ENCODE data around the gene PXMP2. TPM values are rescaled to one million over a fixed set of nuclear protein-coding genes. Genes with fewer than 3 reads are reported as not detected.
"Not testable (repeated sequence)": the region's sequence is repeated elsewhere in the genome, so short reads cannot be mapped to it uniquely, and the experiment has no call there.

PXMP2 gene
- total RNA-seq, 1 experiment from 2014 or later, result 86.7 TPM

DNA sequence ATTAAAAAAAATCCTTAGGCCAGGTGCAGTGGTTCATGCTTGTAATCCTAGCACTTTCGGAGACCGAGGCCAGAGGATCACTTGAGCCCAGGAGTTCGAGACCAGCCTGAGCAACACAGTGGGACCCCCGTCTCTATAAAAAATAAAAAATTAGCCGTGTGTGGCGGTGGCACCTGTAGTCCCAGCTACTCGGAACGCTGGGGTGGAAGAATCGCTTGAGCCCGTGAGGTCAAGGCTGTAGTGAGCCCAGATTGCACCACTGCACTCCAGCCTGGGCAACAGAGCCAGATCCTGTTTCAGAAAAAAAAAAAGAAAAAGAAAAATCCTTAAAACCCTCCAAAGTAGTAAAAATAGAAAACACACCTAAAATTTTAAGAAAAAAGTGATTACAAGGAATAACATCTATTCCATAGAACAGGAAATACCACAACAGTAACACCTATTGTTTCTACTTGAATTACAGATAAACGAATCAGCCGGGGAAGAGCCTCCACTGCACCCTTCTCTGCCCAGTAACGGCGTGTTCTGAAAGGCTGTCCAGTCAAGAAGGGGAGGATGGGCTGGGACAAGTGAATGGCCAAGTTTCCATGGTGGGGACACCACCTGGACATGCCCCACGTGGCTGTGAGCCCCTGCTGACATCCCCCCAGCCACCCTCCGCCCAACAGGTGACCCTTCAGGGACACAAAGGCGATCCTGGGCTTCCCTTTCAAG, 18.1 kb upstream of the PXMP2 start:
- Histone ChIP-seq H3K4me3 (no peak overlapping the region), H3K36me3 (peaks cover 81% of the 10 kb centered on the region), H3K9me3 (replicated peaks) (no peaks in the 10 kb centered on the region), H3K27me3 (no peaks in the 10 kb centered on the region), H3K4me1 (no peaks in the 10 kb centered on the region), H3K27ac (no peak overlapping the region)
- DNase-seq, result no peak

DNA sequence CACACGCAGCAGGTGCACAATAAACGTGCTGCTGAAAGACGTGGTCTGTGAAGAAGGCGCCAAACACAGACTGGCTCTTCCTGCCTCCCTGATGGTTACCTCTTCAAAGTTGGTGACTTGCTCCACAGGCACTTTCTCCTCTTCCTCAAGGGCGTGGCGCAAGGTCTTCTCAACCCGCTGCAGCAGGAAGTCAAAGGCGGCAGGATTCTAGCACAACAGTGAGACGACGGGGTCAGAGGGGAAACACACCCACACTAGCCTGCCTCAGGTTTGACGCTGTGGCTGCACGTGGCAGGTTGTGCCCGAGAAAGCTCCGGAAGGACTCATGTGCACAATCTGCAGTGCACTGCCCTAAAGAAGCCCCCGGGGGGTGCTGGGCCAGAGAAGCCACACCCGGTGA, 15.3 kb upstream of the PXMP2 start:
- Histone ChIP-seq H3K9me3 (replicated peaks) (no peaks in the 10 kb centered on the region), H3K36me3 (peaks cover 79% of the 10 kb centered on the region), H3K4me1 (no peaks in the 10 kb centered on the region), H3K27me3 (no peaks in the 10 kb centered on the region), H3K4me3 (no peak overlapping the region), H3K27ac (no peak overlapping the region)
- no peak for DNase-seq

DNA sequence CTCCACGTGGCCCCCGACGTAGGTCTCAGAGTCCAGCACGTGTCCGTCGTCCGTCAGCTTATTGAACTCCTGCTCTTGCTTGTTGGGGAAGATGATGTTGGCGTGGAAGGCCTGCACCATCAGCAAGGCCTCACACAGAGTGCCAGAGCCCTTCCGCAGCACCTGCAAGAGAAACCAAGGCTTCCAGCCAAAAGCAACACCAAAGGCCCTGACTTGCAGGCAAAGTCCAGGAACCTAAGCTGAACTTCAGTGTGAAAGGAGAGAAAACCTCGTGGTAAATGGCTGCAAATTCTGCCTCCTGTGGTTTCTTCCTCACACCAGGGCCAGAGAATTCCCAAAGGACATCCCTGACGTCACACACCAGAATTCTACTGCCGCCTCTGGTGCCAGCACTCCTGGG, 14.7 kb upstream of the PXMP2 start:
- H3K36me3 ChIP-seq, result peaks cover 79% of the 10 kb centered on the region
- no peak overlapping the region for H3K27ac ChIP-seq
- no peaks in the 10 kb centered on the region for H3K9me3 ChIP-seq (replicated peaks)
- DNase-seq, result no peak
- no peak overlapping the region for H3K4me3 ChIP-seq
- no peaks in the 10 kb centered on the region for H3K27me3 ChIP-seq
- no peaks in the 10 kb centered on the region for H3K4me1 ChIP-seq

DNA sequence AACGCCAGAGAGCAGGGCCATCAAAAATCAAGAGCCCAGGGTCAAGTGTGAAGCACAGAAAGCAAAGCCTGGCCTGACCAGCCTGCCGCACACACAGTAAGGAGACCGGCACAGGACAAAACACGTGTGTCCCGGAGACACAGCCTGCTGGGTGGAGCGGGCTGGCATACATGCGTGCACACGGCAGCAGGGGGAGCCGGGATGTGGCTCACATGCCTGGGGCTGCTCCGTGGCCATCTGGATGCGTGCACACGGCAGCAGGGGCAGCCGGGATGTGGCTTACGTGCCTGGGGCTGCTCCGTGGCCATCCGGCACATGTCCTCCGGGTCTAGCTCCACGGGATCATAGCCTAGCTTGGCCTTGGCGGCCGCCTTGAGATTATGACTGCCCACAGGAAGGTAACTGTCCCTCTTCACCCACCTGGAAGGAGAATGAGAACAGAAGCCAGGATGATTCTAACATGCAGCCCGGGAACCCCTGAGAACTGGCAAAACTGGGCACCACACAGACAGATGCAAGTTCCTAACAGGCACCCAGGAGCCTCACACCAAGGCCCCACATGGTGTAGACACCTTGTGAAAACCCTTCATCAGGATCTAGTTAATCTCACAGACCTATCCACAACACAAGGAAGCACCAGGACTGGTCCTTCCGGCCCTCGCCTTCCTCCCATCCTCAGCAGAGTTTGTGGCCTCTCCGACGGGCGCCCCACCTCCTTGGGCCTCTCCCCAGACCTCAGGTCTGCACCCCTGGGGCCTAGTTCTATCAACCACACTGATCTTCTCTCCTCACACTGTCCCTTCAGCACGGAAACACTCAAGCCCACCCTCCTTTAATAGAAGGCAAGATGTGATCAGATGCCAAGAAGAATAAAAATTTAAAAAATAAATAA, 13.9 kb upstream of the PXMP2 start:
- Histone ChIP-seq H3K27me3 (no peaks in the 10 kb centered on the region), H3K4me3 (no peak overlapping the region), H3K27ac (no peak overlapping the region), H3K36me3 (peaks cover 80% of the 10 kb centered on the region), H3K4me1 (no peaks in the 10 kb centered on the region), H3K9me3 (replicated peaks) (no peaks in the 10 kb centered on the region)
- DNase-seq, result no peak

DNA sequence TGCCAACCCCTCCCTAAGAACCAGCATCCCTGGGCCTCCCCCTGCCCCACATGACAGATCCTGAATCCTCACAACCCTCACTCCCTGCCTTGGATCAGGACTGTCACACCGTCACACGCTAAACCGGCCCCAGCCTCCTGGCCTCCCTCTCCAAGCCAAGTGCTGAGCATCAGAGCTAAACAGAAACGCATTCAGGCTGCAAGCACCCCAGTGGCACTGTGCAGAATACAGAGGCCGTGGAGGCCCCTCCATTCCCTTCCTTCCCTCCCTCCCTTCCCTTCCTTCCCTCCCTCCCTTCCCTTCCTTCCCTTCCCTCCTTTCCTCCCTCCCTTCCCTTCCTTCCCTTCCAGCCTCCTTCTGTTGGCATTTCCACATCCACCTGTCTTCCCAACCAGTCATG, 12.8 kb upstream of the PXMP2 start:
- Histone ChIP-seq H3K4me3 (no peak overlapping the region), H3K27ac (no peak overlapping the region), H3K36me3 (peaks cover 79% of the 10 kb centered on the region), H3K27me3 (no peaks in the 10 kb centered on the region), H3K9me3 (replicated peaks) (no peaks in the 10 kb centered on the region), H3K4me1 (no peaks in the 10 kb centered on the region)
- DNase-seq, result no peak

DNA sequence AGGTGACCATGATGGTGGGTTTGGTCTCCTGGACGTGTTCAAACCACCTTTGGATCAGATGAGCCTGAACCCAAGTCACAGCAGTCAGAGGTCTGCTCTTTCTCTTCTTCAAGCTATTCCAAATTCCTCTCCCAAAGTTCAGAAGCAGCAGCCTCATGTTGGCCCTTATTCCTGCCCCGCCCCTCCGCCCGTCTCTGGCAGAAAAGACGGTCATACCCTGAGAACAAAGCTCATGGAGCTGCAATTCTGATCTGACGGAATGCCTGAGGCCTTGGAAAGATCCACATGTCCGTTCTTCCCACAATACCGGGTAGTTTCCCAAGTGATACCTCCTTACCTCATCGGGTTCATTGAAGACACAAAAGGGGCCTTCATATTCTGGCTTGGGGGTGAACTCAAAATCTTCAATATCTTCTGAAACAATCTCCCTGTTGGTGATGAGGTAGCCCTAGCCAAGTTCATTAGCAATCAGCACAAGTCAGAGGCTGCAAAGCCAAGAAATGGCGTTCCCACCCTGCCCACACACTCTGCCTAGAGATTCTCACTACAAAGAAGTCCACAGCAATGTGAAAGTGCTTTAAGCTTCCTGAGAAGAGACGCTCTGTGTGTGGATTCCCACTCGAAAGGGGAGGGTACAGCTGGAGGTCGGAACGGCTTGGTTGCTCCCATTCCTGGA, 11.5 kb upstream of the PXMP2 start:
- Histone ChIP-seq H3K4me1 (no peaks in the 10 kb centered on the region), H3K4me3 (no peak overlapping the region), H3K9me3 (replicated peaks) (no peaks in the 10 kb centered on the region), H3K36me3 (peaks cover 82% of the 10 kb centered on the region), H3K27me3 (no peaks in the 10 kb centered on the region), H3K27ac (no peak overlapping the region)
- no peak for DNase-seq

DNA sequence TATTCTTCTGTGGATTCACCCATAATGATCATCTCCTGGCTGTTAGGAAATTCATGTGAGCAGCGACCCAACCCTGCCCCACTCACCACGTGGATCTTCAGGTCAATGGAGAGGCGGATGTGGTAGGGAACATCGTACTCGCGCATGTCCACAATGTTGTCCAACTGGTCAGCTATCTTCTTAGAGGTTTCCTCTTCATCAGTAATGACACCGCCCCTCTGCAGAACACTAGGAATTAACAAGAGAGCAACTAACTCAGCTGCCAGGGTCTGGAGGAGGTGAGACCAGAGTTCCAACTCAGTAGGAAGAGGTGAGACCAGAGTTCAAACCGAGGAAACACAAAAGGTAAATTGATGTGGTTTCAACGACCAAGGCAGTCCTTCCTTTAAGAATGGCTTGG, 9.9 kb upstream of the PXMP2 start:
- Histone ChIP-seq H3K4me3 (no peak overlapping the region), H3K36me3 (peaks cover 83% of the 10 kb centered on the region), H3K27me3 (no peaks in the 10 kb centered on the region), H3K27ac (no peak overlapping the region), H3K4me1 (no peaks in the 10 kb centered on the region), H3K9me3 (replicated peaks) (no peaks in the 10 kb centered on the region)
- no peak for DNase-seq

DNA sequence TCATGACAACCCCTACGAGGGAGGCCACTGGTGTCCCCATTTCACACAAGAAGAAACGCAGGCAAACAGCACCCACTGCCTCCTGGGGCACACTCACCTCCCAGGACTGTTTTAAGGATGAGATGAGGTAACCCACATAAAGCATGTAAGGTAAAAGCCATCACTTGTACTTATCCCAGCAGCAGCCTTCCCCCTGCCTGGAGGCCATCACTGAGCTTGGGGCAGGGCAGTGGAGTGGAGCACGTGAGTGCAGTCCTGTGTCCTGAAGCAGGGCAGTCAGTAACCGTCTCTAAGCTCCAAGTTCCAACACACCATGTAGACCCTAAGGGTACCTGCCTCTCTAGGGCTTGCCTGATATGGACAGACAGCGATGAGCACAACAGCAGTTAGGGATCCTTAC, 2.0 kb upstream of the PXMP2 start:
- no peak for DNase-seq
- Histone ChIP-seq H3K27me3 (no peaks in the 10 kb centered on the region), H3K9me3 (replicated peaks) (peaks cover 8% of the 10 kb centered on the region; the same call in 1 of the 2 replicates), H3K4me3 (no peak overlapping the region), H3K36me3 (peaks cover 42% of the 10 kb centered on the region), H3K27ac (no peak overlapping the region), H3K4me1 (no peaks in the 10 kb centered on the region)

DNA sequence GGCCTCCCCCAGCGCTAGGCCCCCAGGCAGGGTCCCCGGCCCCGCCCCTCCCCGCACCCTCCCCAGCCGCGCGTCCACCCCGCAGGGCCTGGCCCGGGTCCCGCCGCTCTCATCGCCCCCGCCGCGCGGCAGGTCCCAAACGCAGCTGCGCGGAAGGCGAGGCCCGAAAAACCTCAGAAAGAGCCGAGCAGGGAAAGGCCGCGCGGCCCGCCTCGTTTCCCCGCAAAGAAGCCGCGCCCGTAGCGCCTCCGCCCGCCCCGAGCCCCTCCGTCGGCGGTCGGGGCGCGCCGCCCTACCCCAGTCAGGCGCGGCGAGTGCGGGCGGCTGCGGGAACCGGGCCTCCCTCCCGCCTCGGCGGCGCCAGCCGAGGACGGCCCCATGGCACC, 569 bp upstream of the PXMP2 start:
- H3K9me3 ChIP-seq (replicated peaks), result peaks cover 8% of the 10 kb centered on the region; the same call in 1 of the 2 replicates
- peaks cover 41% of the 10 kb centered on the region for H3K36me3 ChIP-seq
- H3K4me1 ChIP-seq, result no peaks in the 10 kb centered on the region
- DNase-seq, result peak in 1 of 2 experiments; percentile 42
- H3K4me3 ChIP-seq, result peak overlapping the region; percentile 79
- H3K27ac ChIP-seq, result peak overlapping the region; percentile 71
- no peaks in the 10 kb centered on the region for H3K27me3 ChIP-seq

DNA sequence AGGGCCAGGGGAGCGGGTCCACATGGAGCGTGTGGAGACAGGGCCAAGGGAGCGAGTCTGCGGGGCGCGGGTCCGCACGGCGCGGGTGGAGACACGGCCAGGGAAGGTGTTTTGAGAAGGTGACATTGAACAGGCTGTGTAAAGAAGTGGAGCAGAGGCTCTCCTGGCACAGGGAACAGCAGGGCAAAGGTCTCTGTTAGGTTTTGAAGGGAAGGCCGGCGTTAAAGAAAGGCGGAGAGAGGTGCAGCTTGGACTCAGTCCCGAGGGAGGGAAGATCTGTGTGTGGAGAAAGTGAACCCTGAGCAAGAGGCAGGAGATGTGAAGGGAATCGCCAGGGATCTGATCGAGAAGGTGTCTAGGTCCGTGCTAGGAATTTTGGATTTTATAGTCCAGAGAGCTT, 1.8 kb downstream of the PXMP2 start:
- Histone ChIP-seq H3K9me3 (replicated peaks) (no peaks in the 10 kb centered on the region), H3K27me3 (no peaks in the 10 kb centered on the region), H3K36me3 (peaks cover 30% of the 10 kb centered on the region), H3K27ac (no peak overlapping the region), H3K4me1 (no peaks in the 10 kb centered on the region), H3K4me3 (no peak overlapping the region)
- no peak for DNase-seq

- H3K27me3 ChIP-seq, result no peaks in the 10 kb centered on the region
- DNase-seq, result no peak
- H3K9me3 ChIP-seq (replicated peaks), result no peaks in the 10 kb centered on the region
- no peak overlapping the region for H3K4me3 ChIP-seq
- peaks cover 31% of the 10 kb centered on the region for H3K36me3 ChIP-seq
- no peaks in the 10 kb centered on the region for H3K4me1 ChIP-seq
- H3K27ac ChIP-seq, result no peak overlapping the region
Observed at GRCh38 chr12:132690112-132690511, 2.7 kb downstream of the PXMP2 start.

DNA sequence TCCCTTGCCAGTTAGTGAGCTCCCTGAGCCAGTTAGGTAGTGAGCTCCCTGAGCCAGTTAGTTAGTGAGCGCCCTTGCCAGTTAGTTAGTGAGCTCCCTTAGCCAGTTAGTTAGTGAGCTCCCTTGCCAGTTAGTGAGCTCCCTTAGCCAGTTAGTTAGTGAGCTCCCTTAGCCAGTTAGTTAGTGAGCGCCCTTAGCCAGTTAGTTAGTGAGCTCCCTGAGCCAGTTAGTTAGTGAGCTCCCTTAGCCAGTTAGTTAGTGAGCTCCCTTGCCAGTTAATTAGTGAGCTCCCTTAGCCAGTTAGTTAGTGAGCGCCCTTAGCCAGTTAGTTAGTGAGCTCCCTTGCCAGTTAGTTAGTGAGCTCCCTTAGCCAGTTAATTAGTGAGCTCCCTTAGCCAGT, 4.6 kb downstream of the PXMP2 start:
- not testable (repeated sequence) for H3K4me1 ChIP-seq; H3K9me3 ChIP-seq (replicated peaks); H3K4me3 ChIP-seq; DNase-seq; H3K27me3 ChIP-seq; H3K27ac ChIP-seq
- peaks cover 37% of the 10 kb centered on the region for H3K36me3 ChIP-seq

DNA sequence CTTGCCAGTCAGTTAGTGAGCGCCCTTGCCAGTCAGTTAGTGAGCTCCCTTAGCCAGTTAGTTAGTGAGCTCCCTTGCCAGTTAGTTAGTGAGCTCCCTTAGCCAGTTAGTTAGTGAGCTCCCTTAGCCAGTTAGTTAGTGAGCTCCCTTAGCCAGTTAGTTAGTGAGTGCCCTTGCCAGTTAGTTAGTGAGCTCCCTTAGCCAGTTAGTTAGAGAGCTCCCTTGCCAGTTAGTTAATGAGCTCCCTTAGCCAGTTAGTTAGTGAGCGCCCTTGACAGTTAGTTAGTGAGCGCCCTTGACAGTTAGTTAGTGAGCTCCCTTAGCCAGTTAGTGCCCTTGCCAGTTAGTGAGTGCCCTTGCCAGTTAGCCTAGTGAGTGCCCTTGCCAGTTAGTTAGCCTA, 7.5 kb downstream of the PXMP2 start:
- not testable (repeated sequence) for H3K9me3 ChIP-seq (replicated peaks); H3K27ac ChIP-seq; H3K4me1 ChIP-seq; H3K4me3 ChIP-seq; H3K27me3 ChIP-seq; DNase-seq
- peaks cover 52% of the 10 kb centered on the region for H3K36me3 ChIP-seq

- Histone ChIP-seq H3K27me3 (no peaks in the 10 kb centered on the region), H3K36me3 (peaks cover 50% of the 10 kb centered on the region), H3K4me3 (no peak overlapping the region), H3K27ac (no peak overlapping the region), H3K4me1 (no peaks in the 10 kb centered on the region), H3K9me3 (replicated peaks) (no peaks in the 10 kb centered on the region)
- DNase-seq, result no peak
Observed at GRCh38 chr12:132695431-132695830, 8.0 kb downstream of the PXMP2 start.

- Histone ChIP-seq H3K4me1 (no peaks in the 10 kb centered on the region), H3K9me3 (replicated peaks) (no peaks in the 10 kb centered on the region), H3K4me3 (no peak overlapping the region), H3K36me3 (peaks cover 51% of the 10 kb centered on the region), H3K27ac (no peak overlapping the region), H3K27me3 (no peaks in the 10 kb centered on the region)
- DNase-seq, result no peak
Observed at GRCh38 chr12:132698341-132698740, 11.0 kb downstream of the PXMP2 start.

Data from SJCRH30 (cell line).